NCI-H748 treated with DMSO at 0.1 percent for 48 hours (cell line): ENCODE measurements around the gene RAP1A.
"Not testable (repeated sequence)": the region's sequence is repeated elsewhere in the genome, so short reads cannot be mapped to it uniquely, and the experiment has no call there.

Experiments used
- DNase-seq: peaks from one replicate; lab custom pipeline; 2025; lab: John Stamatoyannopoulos, UW

Gene RAP1A

GRCh38 chr1:111629190-111629954 is 9.8 kb downstream of the RAP1A start:
- DNase-seq, result no peak

- no peak for DNase-seq
Observed at GRCh38 chr1:111630567-111630966, 11.0 kb downstream of the RAP1A start.

- DNase-seq, result no peak
Observed at GRCh38 chr1:111631502-111631901, 11.9 kb downstream of the RAP1A start.

- DNase-seq, result not testable (repeated sequence)
Observed at GRCh38 chr1:111632771-111633170, 13.2 kb downstream of the RAP1A start.

GRCh38 chr1:111633736-111634247 is 14.2 kb downstream of the RAP1A start:
- DNase-seq, result no peak

GRCh38 chr1:111635324-111636009 is 15.9 kb downstream of the RAP1A start:
- DNase-seq, result no peak

- no peak for DNase-seq
Observed at GRCh38 chr1:111638320-111638719, 18.7 kb downstream of the RAP1A start.

GRCh38 chr1:111639602-111640198 is 20.1 kb downstream of the RAP1A start:
- no peak for DNase-seq

- DNase-seq, result no peak
Observed at GRCh38 chr1:111643097-111643496, 23.5 kb downstream of the RAP1A start.

- DNase-seq, result no peak
Observed at GRCh38 chr1:111643696-111644095, 24.1 kb downstream of the RAP1A start.

- DNase-seq, result no peak
Observed at GRCh38 chr1:111644506-111644905, 24.9 kb downstream of the RAP1A start.

- DNase-seq, result no peak
Observed at GRCh38 chr1:111647736-111648135, 28.1 kb downstream of the RAP1A start.

- no peak for DNase-seq
Observed at GRCh38 chr1:111648806-111649205, 29.2 kb downstream of the RAP1A start.

GRCh38 chr1:111649227-111649626 is 29.6 kb downstream of the RAP1A start:
- DNase-seq, result no peak

- no peak for DNase-seq
Observed at GRCh38 chr1:111649648-111650047, 30.1 kb downstream of the RAP1A start.

GRCh38 chr1:111653709-111654108 is 34.1 kb downstream of the RAP1A start:
- no peak for DNase-seq

- no peak for DNase-seq
Observed at GRCh38 chr1:111654839-111655238, 35.2 kb downstream of the RAP1A start.

GRCh38 chr1:111656086-111657017 is 36.8 kb downstream of the RAP1A start:
- peak; percentile 13 for DNase-seq

- no peak for DNase-seq
Observed at GRCh38 chr1:111658622-111659021, 39.0 kb downstream of the RAP1A start.

- DNase-seq, result no peak
Observed at GRCh38 chr1:111660204-111661150, 40.9 kb downstream of the RAP1A start.

- DNase-seq, result no peak
Observed at GRCh38 chr1:111664652-111665051, 45.1 kb downstream of the RAP1A start.
